Astrocyte of the cerebellum (primary cell): ENCODE results near the gene PLCD4.

ENCODE experiments used
- DNase-seq: peaks from one replicate; pipeline ENCODE4 v3.0.0-alpha.2; 2011; ENCODE audit warnings: low read depth
- H3K4me3 ChIP-seq: 2 replicates; pipeline ENCODE4 v1.5.1; 2011; ENCODE audit warnings: mild to moderate bottlenecking, low read depth, low read length, moderate library complexity
- in situ Hi-C: cut with HindIII; loops from 2 replicates; pipeline ENCODE4 v1.10.0; 2017; ENCODE audit warnings: low sequenced_read_pairs
- TF ChIP-seq, protein P1 (sequence below): IDR thresholded peaks from 2 replicates; pipeline ENCODE4 v1.5.1; 2012; ENCODE audit warnings: low read length, low read depth, moderate library complexity, mild to moderate bottlenecking; ENCODE audit errors: missing control alignments

Gene PLCD4

GRCh38 chr2:218607436-218608115, at the start of gene PLCD4:
TSS of gene PLCD4 (plus strand) at chr2:218607899. CDS start at chr2:218615740, 7,841 bp downstream.
- peak within 1 kb of the TSS; percentile 13 for H3K4me3 ChIP-seq

DNA sequence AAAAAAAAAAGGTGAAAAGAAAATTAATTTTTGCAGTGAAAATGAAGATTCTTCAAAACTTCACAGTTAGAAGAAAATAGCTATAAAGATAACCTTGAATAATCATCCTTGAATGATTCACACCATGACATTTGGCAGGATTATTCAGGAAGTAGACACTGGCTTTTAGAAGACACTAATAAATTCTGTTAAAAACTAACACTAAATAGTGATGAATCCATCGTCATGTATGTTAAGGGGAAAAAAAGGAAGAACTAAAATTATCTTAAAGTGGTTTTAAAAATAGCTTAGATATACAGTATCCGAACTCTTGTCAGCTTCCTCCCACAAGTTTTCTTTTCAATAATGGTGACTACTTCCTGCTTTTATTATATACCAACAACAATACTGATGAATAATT, 49.8 kb upstream of the PLCD4 start:
- in situ Hi-C loops = no loop called here
- TF ChIP-seq, protein P1, sequence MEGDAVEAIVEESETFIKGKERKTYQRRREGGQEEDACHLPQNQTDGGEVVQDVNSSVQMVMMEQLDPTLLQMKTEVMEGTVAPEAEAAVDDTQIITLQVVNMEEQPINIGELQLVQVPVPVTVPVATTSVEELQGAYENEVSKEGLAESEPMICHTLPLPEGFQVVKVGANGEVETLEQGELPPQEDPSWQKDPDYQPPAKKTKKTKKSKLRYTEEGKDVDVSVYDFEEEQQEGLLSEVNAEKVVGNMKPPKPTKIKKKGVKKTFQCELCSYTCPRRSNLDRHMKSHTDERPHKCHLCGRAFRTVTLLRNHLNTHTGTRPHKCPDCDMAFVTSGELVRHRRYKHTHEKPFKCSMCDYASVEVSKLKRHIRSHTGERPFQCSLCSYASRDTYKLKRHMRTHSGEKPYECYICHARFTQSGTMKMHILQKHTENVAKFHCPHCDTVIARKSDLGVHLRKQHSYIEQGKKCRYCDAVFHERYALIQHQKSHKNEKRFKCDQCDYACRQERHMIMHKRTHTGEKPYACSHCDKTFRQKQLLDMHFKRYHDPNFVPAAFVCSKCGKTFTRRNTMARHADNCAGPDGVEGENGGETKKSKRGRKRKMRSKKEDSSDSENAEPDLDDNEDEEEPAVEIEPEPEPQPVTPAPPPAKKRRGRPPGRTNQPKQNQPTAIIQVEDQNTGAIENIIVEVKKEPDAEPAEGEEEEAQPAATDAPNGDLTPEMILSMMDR = no peak
- no peak for DNase-seq
- no peak overlapping the region for H3K4me3 ChIP-seq

More at GRCh38 chr2:218607436-218608115, at the start of gene PLCD4:
- in situ Hi-C loops = no loop called here
- TF ChIP-seq, protein P1 = no peak
- no peak for DNase-seq

GRCh38 chr2:218558986-218559385, 48.7 kb upstream of the PLCD4 start:
- TF ChIP-seq, protein P1 = no peak
- DNase-seq = no peak
- H3K4me3 ChIP-seq = no peak overlapping the region
- in situ Hi-C loops = no loop called here

GRCh38 chr2:218564056-218564455, 43.6 kb upstream of the PLCD4 start:
- TF ChIP-seq, protein P1 = no peak
- in situ Hi-C loops = no loop called here

GRCh38 chr2:218566296-218566695, 41.4 kb upstream of the PLCD4 start:
- H3K4me3 ChIP-seq = no peak overlapping the region
- TF ChIP-seq, protein P1 = no peak
- in situ Hi-C loops = loop anchor here (5.0 kb wide), 1 partner anchor 84 kb away; no protein-coding TSS in a partner anchor
- DNase-seq = no peak

More at GRCh38 chr2:218564056-218564455, 43.6 kb upstream of the PLCD4 start:
- DNase-seq = no peak
- H3K4me3 ChIP-seq = no peak overlapping the region

DNA sequence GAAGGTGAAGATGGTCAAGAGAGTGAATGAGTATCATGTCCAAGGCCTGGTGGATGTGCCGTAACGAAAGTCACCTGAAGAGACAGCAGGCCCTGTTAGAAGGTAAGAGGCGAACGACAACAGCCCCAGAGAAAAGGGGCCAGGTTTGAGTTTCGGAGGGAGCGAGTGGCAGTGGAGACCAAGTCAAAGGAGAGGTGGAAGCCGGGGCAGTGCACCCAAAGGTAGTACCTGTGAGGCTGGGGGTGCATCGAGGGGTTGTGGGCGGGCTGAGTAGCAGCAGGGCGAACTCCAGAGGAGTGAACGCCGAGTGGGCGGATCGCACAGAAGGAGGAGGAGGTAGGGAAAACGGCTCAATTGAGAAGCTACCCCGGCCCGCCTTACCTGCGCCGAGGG, 39.9 kb upstream of the PLCD4 start:
- no peak for DNase-seq
- in situ Hi-C loops = loop anchor here (5.0 kb wide), 1 partner anchor 85 kb away; no protein-coding TSS in a partner anchor
- TF ChIP-seq, protein P1 = no peak
- peak overlapping the region; percentile 81 for H3K4me3 ChIP-seq
